A673 (cell line): Measurements from ENCODE around the gene HS3ST5.

Experiments
- EZH2 ChIP-seq: fragments of 200-600 bp; sonication (generic); IDR thresholded peaks from 2 replicates; pipeline ENCODE4 v1.6.1; 2017; ENCODE audit warnings: borderline replicate concordance, low read depth, mild to moderate bottlenecking, mixed read lengths, antibody characterized with exemption, low read length; ENCODE audit not compliant: poor library complexity, severe bottlenecking
- TF ChIP-seq, protein P1 (sequence below): fragments of 300-800, 200-600 bp; sonication (generic); conservative IDR thresholded peaks from 2 replicates; pipeline ENCODE4 v1.5.1; 2017; ENCODE audit warnings: low read depth, mild to moderate bottlenecking, antibody characterized with exemption, low read length, moderate library complexity, mixed read lengths

DNA sequence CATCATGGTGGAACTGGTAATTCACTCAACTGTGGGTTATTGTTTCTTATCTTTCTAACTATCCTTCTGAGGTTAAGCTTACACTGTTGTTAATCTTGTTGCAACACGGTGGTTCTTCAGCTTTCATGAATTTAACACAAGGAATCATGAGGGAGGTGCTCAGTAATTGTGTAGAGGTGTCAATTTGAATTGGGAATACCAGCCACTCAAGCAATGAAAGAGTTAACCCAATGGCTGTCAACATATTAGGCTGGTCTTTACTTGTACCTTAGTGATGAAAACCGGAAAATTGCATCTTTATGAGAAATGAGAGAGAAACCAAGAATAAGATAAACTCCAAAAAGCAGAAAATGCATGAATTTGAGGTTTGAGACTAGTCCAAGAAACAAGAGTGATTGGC is 95.7 kb downstream of the HS3ST5 start:
- TF ChIP-seq, protein P1, sequence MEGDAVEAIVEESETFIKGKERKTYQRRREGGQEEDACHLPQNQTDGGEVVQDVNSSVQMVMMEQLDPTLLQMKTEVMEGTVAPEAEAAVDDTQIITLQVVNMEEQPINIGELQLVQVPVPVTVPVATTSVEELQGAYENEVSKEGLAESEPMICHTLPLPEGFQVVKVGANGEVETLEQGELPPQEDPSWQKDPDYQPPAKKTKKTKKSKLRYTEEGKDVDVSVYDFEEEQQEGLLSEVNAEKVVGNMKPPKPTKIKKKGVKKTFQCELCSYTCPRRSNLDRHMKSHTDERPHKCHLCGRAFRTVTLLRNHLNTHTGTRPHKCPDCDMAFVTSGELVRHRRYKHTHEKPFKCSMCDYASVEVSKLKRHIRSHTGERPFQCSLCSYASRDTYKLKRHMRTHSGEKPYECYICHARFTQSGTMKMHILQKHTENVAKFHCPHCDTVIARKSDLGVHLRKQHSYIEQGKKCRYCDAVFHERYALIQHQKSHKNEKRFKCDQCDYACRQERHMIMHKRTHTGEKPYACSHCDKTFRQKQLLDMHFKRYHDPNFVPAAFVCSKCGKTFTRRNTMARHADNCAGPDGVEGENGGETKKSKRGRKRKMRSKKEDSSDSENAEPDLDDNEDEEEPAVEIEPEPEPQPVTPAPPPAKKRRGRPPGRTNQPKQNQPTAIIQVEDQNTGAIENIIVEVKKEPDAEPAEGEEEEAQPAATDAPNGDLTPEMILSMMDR = no peak
- no peak for TF ChIP-seq EZH2
